ENCODE results near the gene GMNN.

Gene GMNN

GRCh38 chr6:24780206-24780605 lies 5.5 kb downstream of the GMNN start:
- no peak for DNase-seq
- TF ChIP-seq EZH2phosphoT487 (IDR thresholded peaks at IDR 0.05; ENCODE audit: low read length) (no peak), EZH2 (optimal IDR thresholded peaks at IDR 0.05; ENCODE audit: low read depth, low read length) (no peak)
- TF ChIP-seq, protein P1, sequence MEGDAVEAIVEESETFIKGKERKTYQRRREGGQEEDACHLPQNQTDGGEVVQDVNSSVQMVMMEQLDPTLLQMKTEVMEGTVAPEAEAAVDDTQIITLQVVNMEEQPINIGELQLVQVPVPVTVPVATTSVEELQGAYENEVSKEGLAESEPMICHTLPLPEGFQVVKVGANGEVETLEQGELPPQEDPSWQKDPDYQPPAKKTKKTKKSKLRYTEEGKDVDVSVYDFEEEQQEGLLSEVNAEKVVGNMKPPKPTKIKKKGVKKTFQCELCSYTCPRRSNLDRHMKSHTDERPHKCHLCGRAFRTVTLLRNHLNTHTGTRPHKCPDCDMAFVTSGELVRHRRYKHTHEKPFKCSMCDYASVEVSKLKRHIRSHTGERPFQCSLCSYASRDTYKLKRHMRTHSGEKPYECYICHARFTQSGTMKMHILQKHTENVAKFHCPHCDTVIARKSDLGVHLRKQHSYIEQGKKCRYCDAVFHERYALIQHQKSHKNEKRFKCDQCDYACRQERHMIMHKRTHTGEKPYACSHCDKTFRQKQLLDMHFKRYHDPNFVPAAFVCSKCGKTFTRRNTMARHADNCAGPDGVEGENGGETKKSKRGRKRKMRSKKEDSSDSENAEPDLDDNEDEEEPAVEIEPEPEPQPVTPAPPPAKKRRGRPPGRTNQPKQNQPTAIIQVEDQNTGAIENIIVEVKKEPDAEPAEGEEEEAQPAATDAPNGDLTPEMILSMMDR (IDR thresholded peaks at IDR 0.05; ENCODE audit: low read length) = no peak

GRCh38 chr6:24788031-24788665 lies 13.4 kb downstream of the GMNN start:
- H3K9ac ChIP-seq (ENCODE audit: low read length) = no peak overlapping the region
- no peak overlapping the region for H3K4me3 ChIP-seq (ENCODE audit: low read length)
- no peaks in the 10 kb centered on the region for H3K4me1 ChIP-seq (ENCODE audit: low read length)
- H3K9me2 ChIP-seq (replicated peaks; ENCODE audit: insufficient read depth, low read length) = no peaks in the 10 kb centered on the region
- H3K27ac ChIP-seq (ENCODE audit: low read length) = no peak overlapping the region
- no peaks in the 10 kb centered on the region for H3K79me2 ChIP-seq (ENCODE audit: low read length)
- DNase-seq = no peak
- H2AFZ ChIP-seq (ENCODE audit: low read length) = no peak overlapping the region
- 0 out of 2 replicates have a peak, but pooled peaks cover 4% of the 10 kb centered on the region for H3F3A ChIP-seq (ENCODE audit: insufficient read depth, low read length)
- TF ChIP-seq EZH2 (optimal IDR thresholded peaks at IDR 0.05; ENCODE audit: low read depth, low read length) (no peak), EZH2phosphoT487 (IDR thresholded peaks at IDR 0.05; ENCODE audit: low read length) (no peak)
- TF ChIP-seq, protein P1 (IDR thresholded peaks at IDR 0.05; ENCODE audit: low read length) = no peak
- H3K9me3 ChIP-seq (replicated peaks; ENCODE audit: insufficient read depth, low read length) = no peaks in the 10 kb centered on the region
- H3K4me2 ChIP-seq (ENCODE audit: low read depth, low read length) = no peak overlapping the region
- H4K20me1 ChIP-seq (ENCODE audit: insufficient read depth, low read length) = no peaks in the 10 kb centered on the region
- peaks cover 19% of the 10 kb centered on the region for H3K36me3 ChIP-seq (replicated peaks; ENCODE audit: insufficient read depth, low read length)
- no peaks in the 10 kb centered on the region for H3K27me3 ChIP-seq (replicated peaks; ENCODE audit: insufficient read depth, low read length)

More at GRCh38 chr6:24780206-24780605, 5.5 kb downstream of the GMNN start:
- peaks cover 17% of the 10 kb centered on the region; the same call in 1 of the 2 replicates for H3K4me1 ChIP-seq (ENCODE audit: low read length)
- no peaks in the 10 kb centered on the region for H3K27me3 ChIP-seq (replicated peaks; ENCODE audit: insufficient read depth, low read length)
- peaks cover 69% of the 10 kb centered on the region for H3K79me2 ChIP-seq (ENCODE audit: low read length)
- no peak overlapping the region for H2AFZ ChIP-seq (ENCODE audit: low read length)
- no peak overlapping the region for H3K9ac ChIP-seq (ENCODE audit: low read length)
- H3K27ac ChIP-seq (ENCODE audit: low read length) = no peak overlapping the region
- no peaks in the 10 kb centered on the region for H3K9me3 ChIP-seq (replicated peaks; ENCODE audit: insufficient read depth, low read length)
- H3F3A ChIP-seq (ENCODE audit: insufficient read depth, low read length) = 0 out of 2 replicates have a peak, but pooled peaks cover 10% of the 10 kb centered on the region
- no peak overlapping the region for H3K4me2 ChIP-seq (ENCODE audit: low read depth, low read length)
- H3K36me3 ChIP-seq (replicated peaks; ENCODE audit: insufficient read depth, low read length) = peaks cover 16% of the 10 kb centered on the region
- H3K4me3 ChIP-seq (ENCODE audit: low read length) = no peak overlapping the region
- H3K9me2 ChIP-seq (replicated peaks; ENCODE audit: insufficient read depth, low read length) = no peaks in the 10 kb centered on the region
- H4K20me1 ChIP-seq (ENCODE audit: insufficient read depth, low read length) = peaks cover 23% of the 10 kb centered on the region

GRCh38 chr6:24795106-24795505 lies 20.4 kb downstream of the GMNN start:
- no peaks in the 10 kb centered on the region for H3F3A ChIP-seq (ENCODE audit: insufficient read depth, low read length)
- H3K27me3 ChIP-seq (replicated peaks; ENCODE audit: insufficient read depth, low read length) = no peaks in the 10 kb centered on the region
- no peak overlapping the region for H3K9ac ChIP-seq (ENCODE audit: low read length)
- no peaks in the 10 kb centered on the region for H3K4me1 ChIP-seq (ENCODE audit: low read length)
- TF ChIP-seq EZH2 (optimal IDR thresholded peaks at IDR 0.05; ENCODE audit: low read depth, low read length) = no peak
- TF ChIP-seq, protein P1 (IDR thresholded peaks at IDR 0.05; ENCODE audit: low read length) = no peak
- TF ChIP-seq EZH2phosphoT487 (IDR thresholded peaks at IDR 0.05; ENCODE audit: low read length) = no peak
- no peaks in the 10 kb centered on the region for H4K20me1 ChIP-seq (ENCODE audit: insufficient read depth, low read length)
- no peaks in the 10 kb centered on the region for H3K79me2 ChIP-seq (ENCODE audit: low read length)
- no peaks in the 10 kb centered on the region for H3K9me2 ChIP-seq (replicated peaks; ENCODE audit: insufficient read depth, low read length)
- no peak overlapping the region for H3K4me2 ChIP-seq (ENCODE audit: low read depth, low read length)
- H3K9me3 ChIP-seq (replicated peaks; ENCODE audit: insufficient read depth, low read length) = no peaks in the 10 kb centered on the region
- H3K27ac ChIP-seq (ENCODE audit: low read length) = no peak overlapping the region
- DNase-seq = no peak
- H3K4me3 ChIP-seq (ENCODE audit: low read length) = no peak overlapping the region
- H3K36me3 ChIP-seq (replicated peaks; ENCODE audit: insufficient read depth, low read length) = no peaks in the 10 kb centered on the region
- no peak overlapping the region for H2AFZ ChIP-seq (ENCODE audit: low read length)
